Activated T-cell treated with anti-CD3 and anti-CD28 coated beads for 24 hours (primary cell): ENCODE results near the gene ROBO1.
"Not testable (repeated sequence)": the region's sequence is repeated elsewhere in the genome, so short reads cannot be mapped to it uniquely, and the experiment has no call there.

Source experiments
- DNase-seq: peaks from one replicate; pipeline ENCODE4 v3.0.0-alpha.2; 2020; ENCODE audit warnings: low read depth

ROBO1 gene

DNA sequence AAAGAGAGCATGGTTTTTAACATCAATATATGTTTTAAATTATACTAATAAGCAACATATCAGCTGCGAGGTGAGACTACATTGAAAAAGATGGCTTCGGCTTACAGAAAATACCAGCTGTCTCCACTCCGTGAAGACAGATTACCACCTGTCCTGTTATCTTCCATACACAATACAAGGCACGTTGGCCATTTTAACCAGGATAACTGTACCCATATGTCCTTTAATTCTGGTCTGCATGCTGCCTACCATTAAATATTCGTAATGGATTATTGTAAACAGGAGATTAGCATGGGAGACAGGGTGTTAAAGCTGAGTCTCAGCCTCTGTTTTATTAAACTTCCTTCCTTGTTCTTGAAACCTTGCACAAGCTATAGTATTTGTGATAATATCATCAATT, 855.5 kb downstream of the ROBO1 start:
- DNase-seq, result no peak

DNA sequence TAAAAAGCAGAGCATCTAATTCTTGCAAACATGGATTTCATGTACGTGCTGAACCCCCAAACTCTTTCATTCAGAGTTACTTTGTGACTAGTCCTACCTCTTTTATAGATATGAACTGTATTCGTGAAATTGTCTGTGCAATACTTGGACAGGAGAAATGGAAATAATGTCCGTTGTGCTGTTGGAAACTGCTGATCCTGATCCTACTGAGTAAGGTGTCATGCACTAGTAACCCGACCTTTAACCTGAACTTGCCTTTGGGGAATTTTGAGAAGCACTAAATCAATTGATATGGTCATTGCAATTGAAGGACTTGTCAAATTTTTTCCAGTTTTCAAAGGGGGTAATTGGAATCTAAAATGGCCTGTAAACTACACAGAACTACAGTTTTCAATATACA, 856.4 kb downstream of the ROBO1 start:
- DNase-seq, result no peak

DNA sequence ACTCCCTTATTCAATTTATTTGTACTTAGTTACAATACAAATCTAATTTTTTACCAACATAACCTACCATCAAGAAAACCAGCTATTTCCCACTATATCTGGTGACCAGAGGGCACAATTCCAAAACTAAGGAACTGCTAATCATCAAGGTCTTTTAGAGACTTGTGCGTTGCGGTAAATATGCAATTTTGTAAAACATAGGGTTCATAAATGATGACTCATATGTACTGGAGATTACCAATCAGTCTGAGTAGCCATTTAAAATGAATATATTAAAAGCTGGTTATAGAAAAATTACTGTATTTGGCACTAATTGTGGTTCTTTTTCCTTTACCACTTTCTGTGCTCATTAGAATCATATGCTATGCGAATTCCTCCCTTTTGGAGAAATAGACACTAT, 859.6 kb downstream of the ROBO1 start:
- DNase-seq, result no peak

DNA sequence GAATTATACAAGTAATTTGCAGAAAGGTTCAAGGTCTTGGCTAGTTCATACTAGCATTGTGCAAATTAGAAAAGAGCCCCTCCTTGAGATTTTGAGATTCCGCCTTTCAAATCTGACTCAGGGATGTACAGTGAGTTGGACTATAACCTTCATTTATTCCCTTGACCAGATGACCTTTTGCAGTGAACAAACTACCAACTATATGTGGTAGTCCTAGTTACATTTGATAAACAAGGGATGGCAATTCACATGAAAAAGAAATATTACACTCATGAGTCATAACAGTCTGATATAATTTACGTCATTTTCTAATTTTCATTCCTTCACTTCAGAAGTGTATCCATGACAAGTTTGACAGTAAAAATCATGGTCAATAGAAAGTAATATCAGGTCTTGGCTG, 860.4 kb downstream of the ROBO1 start:
- DNase-seq, result no peak

DNA sequence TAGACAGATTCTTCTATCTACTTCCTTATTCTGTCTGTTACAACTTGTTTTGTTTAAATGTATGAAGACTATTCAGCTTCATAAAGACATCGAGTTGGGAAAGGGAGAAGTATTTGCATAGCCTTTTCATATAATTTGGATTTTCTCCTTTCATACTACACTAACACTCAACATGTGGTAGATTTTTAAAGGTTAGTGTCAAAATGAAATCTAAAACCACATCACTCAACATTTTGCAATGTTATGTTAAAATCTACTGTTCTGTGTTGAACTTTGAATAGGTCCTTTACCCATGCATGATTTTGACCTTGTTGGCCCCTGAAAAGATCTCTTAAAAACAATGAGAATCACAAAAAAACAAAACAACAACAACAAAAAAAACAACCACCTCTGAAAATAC, 860.9 kb downstream of the ROBO1 start:
- DNase-seq, result no peak

DNA sequence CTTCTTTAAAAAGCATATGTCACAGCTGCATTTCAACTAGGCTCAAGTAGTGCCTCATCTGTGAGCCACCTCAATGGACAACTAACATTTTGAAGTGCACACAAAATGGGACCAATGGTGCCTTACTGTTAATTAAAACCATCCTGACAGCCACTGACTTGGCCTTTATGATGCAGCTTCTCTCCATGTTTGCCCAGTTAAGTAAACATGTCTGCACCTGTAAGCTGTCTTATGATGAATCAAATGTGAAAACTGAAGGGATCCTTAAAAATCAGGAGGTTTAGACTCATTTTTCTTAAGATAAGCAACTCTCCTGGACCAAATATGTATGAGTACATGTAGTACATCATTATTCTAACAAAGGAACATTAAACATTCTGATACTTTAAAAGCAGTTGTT, 861.6 kb downstream of the ROBO1 start:
- no peak for DNase-seq

DNA sequence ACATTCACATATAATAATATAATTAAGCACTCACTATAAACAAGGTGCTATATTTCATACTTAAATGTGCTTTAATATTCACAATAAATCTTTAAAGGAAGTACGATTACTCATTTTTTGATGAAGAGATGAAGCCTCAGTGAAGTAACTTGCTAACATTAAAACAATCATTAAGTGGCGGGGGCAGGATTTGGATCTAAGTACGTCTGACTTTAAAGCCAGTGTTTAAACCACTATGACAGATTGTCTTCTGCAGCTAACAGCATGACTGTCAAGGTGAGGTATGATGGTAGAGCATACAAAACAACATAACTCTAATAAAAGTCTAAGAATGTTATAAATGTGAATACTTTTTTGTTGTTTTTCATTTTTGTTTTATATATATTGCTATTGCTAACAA, 862.1 kb downstream of the ROBO1 start:
- DNase-seq, result no peak

DNA sequence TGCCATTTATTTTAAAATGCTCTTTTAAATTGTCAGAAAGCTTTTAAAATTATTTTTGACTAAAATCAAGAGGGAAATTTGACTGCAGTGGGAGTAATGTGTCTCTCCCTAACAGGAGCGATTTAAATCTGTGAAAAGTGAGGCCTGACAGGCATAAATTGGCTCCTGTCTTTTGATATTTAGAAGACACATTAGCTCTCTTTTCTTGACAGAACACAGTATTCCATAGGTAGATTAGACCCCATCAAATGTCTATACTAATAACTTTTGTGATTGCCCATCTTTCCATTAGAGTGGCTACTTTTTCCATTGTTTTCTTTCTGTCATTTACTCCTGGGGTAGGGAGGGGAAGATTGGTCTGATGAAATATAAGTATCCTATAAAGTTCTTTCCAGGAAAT, 866.3 kb downstream of the ROBO1 start:
- DNase-seq, result no peak

DNA sequence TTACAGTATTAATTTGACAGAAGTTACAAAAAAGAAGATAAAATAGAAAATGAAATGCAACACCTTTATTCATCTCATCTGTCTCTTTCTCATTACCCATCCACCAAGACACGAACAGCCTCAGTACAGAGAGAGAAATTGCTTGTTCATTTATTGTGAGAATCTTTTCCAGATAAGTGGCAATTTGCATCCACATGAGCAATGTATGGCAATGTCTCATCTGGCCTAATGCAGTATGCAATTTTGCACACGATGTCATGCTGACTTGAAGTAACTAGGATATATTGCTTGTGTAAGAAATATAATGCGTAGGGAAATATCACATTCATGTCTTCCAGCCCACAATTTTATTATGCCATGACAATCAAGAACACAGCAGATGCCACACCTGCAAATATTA, 866.9 kb downstream of the ROBO1 start:
- no peak for DNase-seq

DNA sequence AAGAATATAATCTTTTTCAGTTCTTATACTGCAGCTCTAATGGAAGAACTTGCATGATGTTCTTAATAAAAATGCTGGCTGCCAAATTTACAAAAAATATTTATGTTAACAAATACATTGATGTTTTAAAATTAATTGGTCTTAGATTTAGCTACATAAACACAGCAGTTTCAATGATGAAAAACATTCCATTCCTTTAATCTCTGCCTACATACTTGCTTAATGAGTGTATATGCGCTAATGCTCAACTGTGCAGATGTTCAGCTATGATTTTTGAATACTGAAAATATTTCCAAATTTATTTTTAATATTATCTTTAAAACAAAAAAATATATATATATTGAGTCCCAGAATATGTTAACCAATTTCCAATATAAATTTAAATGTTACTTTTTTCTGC, 867.4 kb downstream of the ROBO1 start:
- DNase-seq, result no peak

DNA sequence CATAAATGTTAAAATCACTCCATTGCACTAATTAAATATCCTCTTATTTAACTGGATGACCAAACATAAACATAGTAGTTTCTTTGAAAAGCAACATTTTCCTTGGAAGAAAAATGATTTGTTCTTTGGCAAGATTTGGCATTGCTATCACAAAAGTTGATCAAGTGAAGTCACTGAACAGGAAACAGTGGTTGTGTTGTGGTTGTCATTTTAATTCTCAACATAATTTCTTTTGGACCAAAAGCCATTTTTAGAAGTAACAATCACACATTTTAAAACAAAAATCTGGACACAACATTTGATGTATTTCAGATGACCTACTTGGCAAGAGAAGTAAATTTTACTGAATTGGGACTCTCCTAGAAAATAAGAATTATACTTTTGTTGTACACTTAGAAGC, 872.3 kb downstream of the ROBO1 start:
- DNase-seq, result no peak

DNA sequence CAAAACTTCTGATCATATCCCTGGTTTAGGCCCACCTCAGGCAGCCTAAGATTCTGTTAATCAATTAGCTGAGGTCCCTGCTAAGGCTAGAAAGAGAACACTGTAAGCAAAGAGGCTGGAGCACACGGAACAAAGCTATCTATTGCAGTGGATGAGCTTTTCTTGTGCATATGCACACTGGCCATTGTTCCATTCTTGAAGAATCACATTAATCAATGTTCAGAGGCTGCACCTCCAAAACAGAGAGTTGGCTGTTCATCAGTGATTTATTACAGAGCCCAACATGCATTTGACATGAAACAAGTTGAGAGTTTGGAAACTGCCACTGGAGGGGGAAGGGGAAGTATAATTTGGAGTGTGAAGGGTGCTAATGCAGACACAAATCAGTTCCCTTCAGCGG, 873.0 kb downstream of the ROBO1 start:
- no peak for DNase-seq

DNA sequence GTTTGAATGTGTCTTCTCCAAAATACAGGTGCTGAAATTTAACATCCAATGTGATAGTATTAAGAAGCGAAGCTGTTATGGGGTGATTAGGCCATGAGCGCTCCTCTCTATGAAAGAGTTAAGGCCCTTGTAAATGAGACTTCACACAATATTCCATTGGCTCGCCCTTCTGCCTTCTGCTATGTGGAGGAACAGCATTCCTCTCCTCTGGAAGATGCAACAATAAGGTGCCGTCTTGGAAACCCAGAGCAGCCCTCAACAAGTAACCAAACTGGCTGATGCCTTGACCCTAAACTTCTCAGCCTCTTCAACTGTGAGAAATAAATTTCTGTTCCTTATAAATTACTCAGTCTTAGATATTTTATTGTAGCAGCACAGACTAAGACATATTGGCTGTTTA, 874.6 kb downstream of the ROBO1 start:
- no peak for DNase-seq

DNA sequence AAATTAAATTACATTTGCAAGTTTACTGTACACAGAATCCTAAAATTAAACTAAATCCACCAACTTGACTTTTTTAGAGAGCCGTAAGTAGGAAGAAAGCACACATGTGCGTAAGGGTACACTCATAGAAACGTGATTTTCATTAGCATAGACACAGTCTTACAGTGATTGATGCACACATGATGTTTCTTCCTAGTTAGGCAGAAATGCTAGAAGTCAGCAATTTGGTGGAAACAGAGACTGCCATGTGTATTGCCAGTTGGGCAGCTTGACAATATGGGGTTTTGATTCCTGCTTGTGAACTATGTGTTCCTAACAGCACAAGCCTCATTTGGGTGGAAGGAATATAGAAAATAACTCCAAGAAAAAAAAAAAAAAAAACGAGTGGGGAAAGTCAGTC, 878.5 kb downstream of the ROBO1 start:
- DNase-seq, result no peak

DNA sequence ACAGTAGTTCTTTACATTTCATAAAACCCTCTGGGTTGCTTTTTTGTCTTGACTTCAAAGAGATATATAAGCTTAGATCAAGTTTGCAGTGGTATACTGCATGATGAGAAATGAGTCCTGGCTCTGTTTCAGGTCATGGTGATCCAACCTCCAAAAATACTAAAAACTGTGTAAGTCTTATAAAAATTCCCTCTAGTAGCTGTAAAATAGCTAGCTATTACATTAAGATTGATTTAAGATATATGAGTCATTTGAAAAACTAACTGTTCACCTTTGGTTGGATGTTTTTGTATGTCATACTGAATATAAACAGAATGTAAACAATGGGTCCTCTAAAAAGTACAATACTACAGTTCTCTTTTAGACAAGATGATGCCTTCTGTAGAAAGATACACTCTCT, 879.2 kb downstream of the ROBO1 start:
- DNase-seq, result no peak

DNA sequence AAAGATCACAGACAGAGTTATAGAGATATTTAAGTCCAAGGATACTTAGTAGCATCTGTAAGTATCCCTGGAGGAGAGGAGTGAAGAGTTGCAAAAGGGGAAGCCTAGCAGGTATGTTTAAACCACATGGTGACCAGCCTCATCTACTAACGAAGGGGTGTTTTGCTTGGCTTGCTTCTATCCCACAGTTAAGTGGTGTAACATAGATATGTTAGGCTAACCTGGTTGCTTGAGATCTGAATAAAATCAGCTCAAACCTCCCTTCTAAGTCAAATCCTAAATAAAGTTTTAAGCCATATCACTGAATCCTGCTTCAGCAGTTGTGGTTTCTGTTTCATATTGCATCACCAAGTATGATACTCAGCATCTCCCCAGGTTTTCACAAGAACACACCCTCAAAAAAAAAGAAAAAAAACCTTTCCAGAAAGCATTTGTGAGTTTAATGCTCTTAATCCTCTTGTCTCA, 880.2 kb downstream of the ROBO1 start:
- no peak for DNase-seq

DNA sequence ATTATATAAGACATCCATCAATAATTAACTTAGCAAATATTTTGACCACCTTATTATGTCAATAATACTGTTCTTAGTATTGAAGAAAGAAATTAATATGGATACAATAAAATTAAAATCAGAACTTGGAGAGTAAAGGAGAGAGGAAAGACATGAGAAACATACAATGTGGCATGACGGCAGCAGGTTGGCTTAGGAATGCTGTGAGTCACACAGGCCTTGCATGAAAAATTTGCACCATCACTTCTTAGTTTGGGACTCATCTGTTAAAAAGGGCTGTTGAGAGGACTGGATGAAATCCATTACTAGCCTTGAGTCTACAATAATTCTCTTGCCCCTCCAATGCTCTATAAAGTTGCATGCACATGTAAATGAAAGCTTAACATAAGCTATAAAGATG, 880.8 kb downstream of the ROBO1 start:
- DNase-seq, result no peak

DNA sequence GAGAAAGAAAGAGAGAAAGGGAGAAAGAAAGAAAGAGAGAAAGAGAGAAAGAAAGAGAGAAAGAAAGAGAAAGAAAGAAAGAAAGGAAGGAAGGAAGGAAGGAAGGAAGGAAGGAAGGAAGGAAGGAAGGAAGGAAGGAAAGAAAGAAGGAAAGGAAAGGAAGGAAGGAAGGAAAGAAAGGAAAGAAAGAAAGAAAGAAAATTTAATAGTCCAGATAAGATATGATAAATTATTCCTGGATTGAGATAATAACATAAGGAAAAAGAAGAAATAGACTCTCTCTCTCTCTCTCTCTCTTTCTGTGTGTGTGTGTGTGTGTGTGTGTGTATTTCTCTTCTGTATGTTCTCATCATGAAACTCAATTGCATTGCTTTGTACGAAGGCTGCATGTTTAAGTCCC, 883.2 kb downstream of the ROBO1 start:
- not testable (repeated sequence) for DNase-seq

DNA sequence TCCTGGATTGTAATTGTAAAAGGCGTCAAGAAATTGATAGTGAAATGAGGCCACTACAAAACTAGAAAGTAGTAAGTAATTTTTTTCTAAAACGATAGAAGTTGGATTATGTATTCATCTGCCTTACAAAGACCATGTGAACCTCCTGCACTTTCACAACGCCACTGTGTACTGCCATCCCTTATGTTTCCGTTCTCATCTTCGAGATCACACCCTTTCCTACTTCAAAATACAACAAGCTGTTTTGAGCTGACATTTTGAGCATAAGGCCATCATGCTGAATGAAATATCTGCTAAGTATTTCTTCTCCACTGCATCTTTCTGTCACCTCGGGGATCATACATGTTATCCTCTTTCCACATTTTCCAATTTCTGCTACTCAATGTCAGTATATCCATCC, 885.5 kb downstream of the ROBO1 start:
- DNase-seq, result no peak

DNA sequence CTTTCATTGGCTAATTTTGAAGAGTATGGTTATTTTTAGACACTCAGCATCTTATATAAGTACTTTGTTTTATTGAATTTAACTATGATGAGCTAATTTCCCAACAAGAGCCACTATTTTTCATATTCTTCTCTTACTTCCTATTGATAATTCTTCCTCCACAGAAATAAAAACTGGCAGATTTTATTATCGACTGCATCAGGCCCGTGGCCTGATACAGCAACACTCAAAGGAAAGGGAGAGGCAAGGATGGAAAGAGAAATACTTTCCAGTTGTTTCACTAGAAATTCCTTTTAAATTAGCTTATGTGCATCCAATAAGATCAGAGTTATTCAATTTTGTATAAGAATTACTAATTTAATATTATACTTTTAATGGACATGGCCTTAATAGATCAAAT, 886.3 kb downstream of the ROBO1 start:
- DNase-seq, result no peak

DNA sequence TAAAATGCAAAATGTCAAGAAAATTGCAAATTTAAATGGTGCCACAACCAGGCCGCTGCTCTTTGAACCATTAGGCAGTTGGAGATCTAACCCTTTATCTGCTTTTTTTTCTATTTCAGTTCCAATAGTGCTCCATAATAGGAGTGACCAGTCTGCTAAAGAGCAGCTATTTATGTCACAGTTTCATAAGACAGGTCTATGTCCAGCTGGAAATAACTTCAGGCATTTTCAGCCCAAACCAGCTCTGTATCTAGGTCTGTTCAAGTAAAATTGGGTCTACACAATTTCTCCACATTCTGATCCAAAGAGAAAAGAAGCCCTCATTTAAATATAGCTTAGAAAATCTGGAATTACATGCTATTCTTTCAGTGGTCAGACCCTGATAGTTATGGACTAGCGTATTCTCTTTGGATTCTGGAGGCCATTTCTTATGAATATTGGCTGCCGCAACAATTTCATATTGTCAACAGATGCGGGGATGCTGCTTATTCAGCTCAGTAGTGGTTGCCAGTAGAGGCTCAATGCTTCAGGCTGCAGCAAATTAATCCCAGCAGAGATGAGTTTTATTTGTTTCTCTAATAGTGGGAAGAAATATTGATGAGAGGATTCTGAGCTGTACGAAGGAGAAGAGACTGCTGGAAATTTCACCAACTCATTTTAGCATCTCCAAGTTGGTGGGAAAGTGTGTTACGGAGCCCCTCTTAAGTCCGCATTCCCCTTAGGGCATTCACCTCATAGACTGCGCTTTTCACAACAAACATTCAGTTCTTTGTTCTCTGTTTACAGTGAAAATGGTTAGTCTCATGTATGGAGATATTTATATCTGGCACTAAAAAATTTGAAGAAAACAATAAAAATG, 887.0 kb downstream of the ROBO1 start:
- no peak for DNase-seq

DNA sequence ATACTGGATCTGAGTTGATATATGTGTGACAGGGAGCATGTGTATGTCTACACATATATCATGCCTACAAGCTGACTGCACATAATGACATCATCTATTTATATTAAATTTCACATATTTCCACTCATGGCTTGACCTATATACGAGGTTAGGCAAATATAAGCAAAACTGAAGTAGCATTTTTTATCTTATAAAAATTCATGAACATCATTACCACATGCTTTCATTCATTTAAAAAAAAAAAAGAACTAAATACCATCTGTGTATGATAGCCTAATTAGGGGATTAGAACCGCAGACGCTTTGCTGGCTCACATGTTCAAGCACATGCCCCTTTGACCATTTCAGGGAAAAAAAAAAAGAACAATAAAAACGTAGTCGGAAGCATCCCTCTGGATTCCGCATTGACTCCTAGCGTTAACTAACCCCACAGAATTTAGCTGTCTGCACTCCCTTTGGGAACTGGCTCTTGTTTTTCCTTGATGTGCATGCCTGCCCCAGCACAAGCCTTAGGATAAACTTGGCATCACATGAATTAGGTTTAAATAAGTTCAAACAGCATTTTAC, 888.4 kb downstream of the ROBO1 start:
- no peak for DNase-seq

DNA sequence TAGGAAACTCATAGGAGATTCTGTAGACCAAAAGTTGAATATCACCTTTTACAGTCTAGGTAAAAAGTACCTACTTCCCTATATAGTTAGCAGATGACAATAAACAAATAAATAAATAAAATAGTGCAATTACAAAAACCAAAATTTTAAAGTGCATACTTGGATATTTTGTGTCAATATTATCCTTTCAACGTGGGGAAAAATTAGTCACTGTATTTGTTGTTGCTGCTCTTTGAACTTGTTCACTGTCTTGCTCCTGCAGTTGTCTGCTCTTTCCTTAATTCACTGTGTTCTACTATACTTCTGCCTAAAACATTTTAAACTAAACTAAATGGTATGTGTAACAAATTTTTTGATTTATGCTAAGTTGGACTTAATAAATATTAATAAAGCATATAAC, 889.0 kb downstream of the ROBO1 start:
- no peak for DNase-seq

DNA sequence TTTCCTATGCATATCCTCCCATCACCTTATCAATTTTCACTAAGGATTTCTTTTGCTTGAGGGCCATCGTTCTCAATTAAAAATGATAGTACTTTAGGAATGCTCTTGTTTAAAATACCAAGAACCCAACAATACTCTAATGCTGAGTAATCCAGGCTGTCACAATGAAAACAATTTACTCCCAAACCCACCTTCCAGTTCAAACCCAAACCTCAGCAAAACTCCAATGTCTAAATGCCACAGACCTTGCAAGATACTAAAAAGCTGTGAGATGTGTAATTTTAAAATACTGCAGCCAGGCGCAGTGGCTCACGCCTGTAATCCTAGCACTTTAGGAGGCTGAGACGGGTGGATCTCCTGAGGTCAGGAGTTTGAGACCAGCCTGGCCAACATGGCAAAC, 889.8 kb downstream of the ROBO1 start:
- DNase-seq, result no peak
